ENCODE results near the gene METTL8. TPM values are rescaled to one million over a fixed set of nuclear protein-coding genes. Genes with fewer than 3 reads are reported as not detected.

Gene METTL8, protein sequence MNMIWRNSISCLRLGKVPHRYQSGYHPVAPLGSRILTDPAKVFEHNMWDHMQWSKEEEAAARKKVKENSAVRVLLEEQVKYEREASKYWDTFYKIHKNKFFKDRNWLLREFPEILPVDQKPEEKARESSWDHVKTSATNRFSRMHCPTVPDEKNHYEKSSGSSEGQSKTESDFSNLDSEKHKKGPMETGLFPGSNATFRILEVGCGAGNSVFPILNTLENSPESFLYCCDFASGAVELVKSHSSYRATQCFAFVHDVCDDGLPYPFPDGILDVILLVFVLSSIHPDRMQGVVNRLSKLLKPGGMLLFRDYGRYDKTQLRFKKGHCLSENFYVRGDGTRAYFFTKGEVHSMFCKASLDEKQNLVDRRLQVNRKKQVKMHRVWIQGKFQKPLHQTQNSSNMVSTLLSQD
- total RNA-seq (2013), result 11.0 TPM
- polyA plus RNA-seq, result 1 to 10 TPM; 3.3 to 9.8 (median 6.9) TPM
- polyA minus RNA-seq, result 2.2 and 2.3 TPM in 2 replicates
- 1.8 to 11.3 (median 7.2) reads per million in 11 experiments for total RNA-seq

DNA sequence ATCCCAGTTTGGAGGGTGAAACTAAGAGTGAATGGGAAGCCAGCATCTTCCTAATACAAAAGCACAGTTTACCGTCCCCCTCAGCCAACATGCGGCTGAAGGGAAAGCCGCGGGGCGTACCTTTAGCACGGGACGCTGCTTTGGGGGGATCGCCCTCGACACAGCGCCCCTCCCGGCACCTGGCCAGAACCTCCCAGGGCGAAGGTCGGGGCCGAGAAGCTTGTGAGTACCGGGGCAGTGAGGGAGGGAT is at the start of gene METTL8:
Gene METTL8 (minus strand): TSS at position 228 of the 250 bp plus-strand sequence. CDS start 41,805 bp downstream, outside the sequence.
- TF ChIP-seq, protein P1, sequence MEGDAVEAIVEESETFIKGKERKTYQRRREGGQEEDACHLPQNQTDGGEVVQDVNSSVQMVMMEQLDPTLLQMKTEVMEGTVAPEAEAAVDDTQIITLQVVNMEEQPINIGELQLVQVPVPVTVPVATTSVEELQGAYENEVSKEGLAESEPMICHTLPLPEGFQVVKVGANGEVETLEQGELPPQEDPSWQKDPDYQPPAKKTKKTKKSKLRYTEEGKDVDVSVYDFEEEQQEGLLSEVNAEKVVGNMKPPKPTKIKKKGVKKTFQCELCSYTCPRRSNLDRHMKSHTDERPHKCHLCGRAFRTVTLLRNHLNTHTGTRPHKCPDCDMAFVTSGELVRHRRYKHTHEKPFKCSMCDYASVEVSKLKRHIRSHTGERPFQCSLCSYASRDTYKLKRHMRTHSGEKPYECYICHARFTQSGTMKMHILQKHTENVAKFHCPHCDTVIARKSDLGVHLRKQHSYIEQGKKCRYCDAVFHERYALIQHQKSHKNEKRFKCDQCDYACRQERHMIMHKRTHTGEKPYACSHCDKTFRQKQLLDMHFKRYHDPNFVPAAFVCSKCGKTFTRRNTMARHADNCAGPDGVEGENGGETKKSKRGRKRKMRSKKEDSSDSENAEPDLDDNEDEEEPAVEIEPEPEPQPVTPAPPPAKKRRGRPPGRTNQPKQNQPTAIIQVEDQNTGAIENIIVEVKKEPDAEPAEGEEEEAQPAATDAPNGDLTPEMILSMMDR (IDR thresholded peaks at IDR 0.05), result no peak
- peaks cover 13 to 19% of the 10 kb centered on the region in 2 donors for H3K4me1 ChIP-seq (ENCODE audit: control insufficient read depth in 1 of 2, insufficient read depth in 2 of 2, low read length in 2 of 2)
- Mint-ChIP-seq H3K4me3 (peak within 1 kb of the TSS; percentile 87 to 90), H3K36me3 (peaks cover 24 to 28% of the 10 kb centered on the region in 2 donors), H3K9me3 (peaks cover 5 to 22% (median 15%) of the 10 kb centered on the region in 7 donors), H3K27ac (peak within 1 kb of the TSS; percentile 85 to 95 (median 94)), H3K4me1 (peaks cover 18% of the 10 kb centered on the region), H3K27me3 (ENCODE audit: low read depth in 3 of 3) (no peaks in the 10 kb centered on the region)
- H4K20me1 ChIP-seq (ENCODE audit: insufficient read depth, low read length), result no peaks in the 10 kb centered on the region
- H3K9me3 ChIP-seq (replicated peaks in 1 of 2; ENCODE audit: control insufficient read depth in 1 of 2, insufficient read depth in 1 of 2, low read length in 2 of 2), result peaks cover 8 to 18% of the 10 kb centered on the region in 2 donors
- H3K4me3 ChIP-seq (replicated peaks in 1 of 3; ENCODE audit: low read depth in 2 of 3, low read length in 3 of 3), result peak within 1 kb of the TSS; percentile 71 to 84 (median 77)
- H3K27me3 ChIP-seq (ENCODE audit: control insufficient read depth in 2 of 2, insufficient read depth in 2 of 2, low read length in 2 of 2), result no peaks in the 10 kb centered on the region
- H3K9ac ChIP-seq (ENCODE audit: insufficient read depth, low read length, poor library complexity, severe bottlenecking), result peak within 1 kb of the TSS; percentile 90
- H3K79me2 ChIP-seq (ENCODE audit: insufficient read depth, low read length), result peaks cover 35% of the 10 kb centered on the region
- peak within 1 kb of the TSS; percentile 90 for H3K4me2 ChIP-seq (replicated peaks; ENCODE audit: extremely low read depth, low read length, poor library complexity, severe bottlenecking)
- H3K36me3 ChIP-seq (replicated peaks in 1 of 2; ENCODE audit: control insufficient read depth in 1 of 2, insufficient read depth in 2 of 2, low read length in 2 of 2), result peaks cover 11 to 30% of the 10 kb centered on the region in 2 donors
- intact Hi-C loops (cut with micrococcal nuclease), result loop anchor here (5.0 to 10.0 kb wide), 4 partner anchors 251 to 461 kb away; partner anchors contain the start of genes TLK1 (in 2 of the 2) and DYNC1I2 (in 1 of the 2)
- H2AFZ ChIP-seq (ENCODE audit: insufficient read depth, low read depth, low read length, poor library complexity, severe bottlenecking), result peak within 1 kb of the TSS; percentile 91
- 0% methylated on average over 15 of the region's 15 CpGs for WGBS (ENCODE audit: insufficient coverage)
- peak within 1 kb of the TSS; percentile 87 to 98 for H3K27ac ChIP-seq (ENCODE audit: low read depth in 1 of 2, low read length in 2 of 2)
- DNase-seq, result peak in 1 of 3 donors; percentile 1

DNA sequence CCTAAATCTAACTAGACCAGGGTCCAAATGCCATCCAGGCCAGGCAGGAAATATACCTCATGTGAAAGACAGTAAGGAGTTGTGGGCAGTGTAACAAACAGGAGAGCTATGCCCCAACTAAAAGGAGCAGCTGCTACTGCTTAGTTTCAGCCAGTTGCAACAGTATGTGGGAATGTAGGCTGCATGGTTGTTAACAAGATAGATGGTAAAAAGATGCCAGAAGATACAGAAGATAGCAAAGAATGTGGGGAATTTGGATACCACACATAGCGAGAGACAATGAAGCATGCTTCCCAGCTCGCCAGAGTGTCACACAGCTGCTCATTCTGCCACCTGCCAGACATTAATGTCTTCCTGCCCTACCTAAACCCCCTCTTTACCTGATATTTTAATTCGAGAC is 49.1 kb upstream of the METTL8 start:
- no peaks in the 10 kb centered on the region for H3K4me1 ChIP-seq (ENCODE audit: control insufficient read depth in 1 of 2, insufficient read depth in 2 of 2, low read length in 2 of 2)
- no peak overlapping the region for H3K9ac ChIP-seq (ENCODE audit: insufficient read depth, low read length, poor library complexity, severe bottlenecking)
- Mint-ChIP-seq H3K4me1 (peaks cover 10% of the 10 kb centered on the region), H3K27ac (no peak overlapping the region), H3K36me3 (peaks cover 63 to 67% of the 10 kb centered on the region in 2 donors), H3K9me3 (peaks cover 0 to 5% (median 0%) of the 10 kb centered on the region in 7 donors), H3K4me3 (no peak overlapping the region), H3K27me3 (ENCODE audit: low read depth in 3 of 3) (no peaks in the 10 kb centered on the region)
- intact Hi-C loops (cut with micrococcal nuclease), result no loop called here
- no CpG with 5 or more reads among the region's 3 CpGs for WGBS (ENCODE audit: insufficient coverage)
- DNase-seq, result no peak
- TF ChIP-seq, protein P1 (IDR thresholded peaks at IDR 0.05), result no peak
- H4K20me1 ChIP-seq (ENCODE audit: insufficient read depth, low read length), result no peaks in the 10 kb centered on the region
- no peak overlapping the region for H3K27ac ChIP-seq (ENCODE audit: low read depth in 1 of 2, low read length in 2 of 2)
- H3K79me2 ChIP-seq (ENCODE audit: insufficient read depth, low read length), result no peaks in the 10 kb centered on the region
- no peaks in the 10 kb centered on the region for H3K27me3 ChIP-seq (ENCODE audit: control insufficient read depth in 2 of 2, insufficient read depth in 2 of 2, low read length in 2 of 2)
- no peak overlapping the region for H2AFZ ChIP-seq (ENCODE audit: insufficient read depth, low read depth, low read length, poor library complexity, severe bottlenecking)
- H3K9me3 ChIP-seq (replicated peaks in 1 of 2; ENCODE audit: control insufficient read depth in 1 of 2, insufficient read depth in 1 of 2, low read length in 2 of 2), result peaks cover 0 to 4% of the 10 kb centered on the region in 2 donors
- no peak overlapping the region for H3K4me2 ChIP-seq (replicated peaks; ENCODE audit: extremely low read depth, low read length, poor library complexity, severe bottlenecking)
- H3K36me3 ChIP-seq (replicated peaks in 1 of 2; ENCODE audit: control insufficient read depth in 1 of 2, insufficient read depth in 2 of 2, low read length in 2 of 2), result peaks cover 21 to 60% of the 10 kb centered on the region in 2 donors
- H3K4me3 ChIP-seq (replicated peaks in 1 of 3; ENCODE audit: low read depth in 2 of 3, low read length in 3 of 3), result no peak overlapping the region

Data from CD14-positive monocyte (primary cell).